Adrenal gland (tissue), 12 donors: Measurements from ENCODE around the gene BSPRY. TPM values are rescaled to one million over a fixed set of nuclear protein-coding genes. Genes with fewer than 3 reads are reported as not detected.
A peak's percentile ranks its signal among the peaks of the same experiment; 100 is the strongest.

Source experiments
- DNase-seq, 7 donors: peaks; one replicate each; pipeline ENCODE4 v3.0.0-alpha.2; 2019 to 2020
- H3K27ac ChIP-seq, 5 donors: fragments of 200-600 bp; sonication (generic) in 4 of 5; 1 replicate in 3 of 5; 2 replicates in 2 of 5; pipeline versions ENCODE4 v1.5.1 to v1.8.0; 2016 to 2020; ENCODE audit warnings: mild to moderate bottlenecking in 1 of 5
- H3K27me3 ChIP-seq: fragments of 200-600 bp; 2 replicates; pipeline ENCODE4 v1.8.0; 2021
- H3K36me3 ChIP-seq, 2 donors: fragments of 200-600 bp; replicated peaks in 1 of 2; 1 replicate in 1 of 2; 2 replicates in 1 of 2; pipeline versions ENCODE4 v1.5.1 to v1.8.0; 2018 to 2022
- H3K4me1 ChIP-seq, 2 donors: fragments of 200-600 bp; replicated peaks in 1 of 2; 1 replicate in 1 of 2; 2 replicates in 1 of 2; pipeline versions ENCODE4 v1.5.1 to v1.8.0; 2018 to 2021
- H3K4me3 ChIP-seq, 4 donors: fragments of 200-600 bp; sonication (generic) in 3 of 4; one replicate each; pipeline ENCODE4 v1.5.1; 2016 to 2018
- H3K9me3 ChIP-seq, 3 donors: fragments of 200-600 bp; sonication (generic) in 1 of 3; replicated peaks in 1 of 3; 1 replicate in 2 of 3; 2 replicates in 1 of 3; pipeline versions ENCODE4 v1.5.1 to v1.8.0; 2016 to 2021
- CTCF ChIP-seq, 6 experiments: fragments of 450-650 bp in 4 of 6; fragments of 200-600 bp in 2 of 6; sonication (generic) in 1 of 6; IDR thresholded peaks; 1 replicate in 5 of 6; 2 replicates in 1 of 6; pipeline versions ENCODE4 v1.5.1 to v1.8.0; 2016 to 2021; ENCODE audit warnings: antibody characterized with exemption in 6 of 6, mild to moderate bottlenecking in 2 of 6, moderate library complexity in 1 of 6
- POLR2A ChIP-seq, 2 donors: fragments of 450-650 bp; IDR thresholded peaks; one replicate each; pipeline ENCODE4 v1.6.1; 2017; ENCODE audit warnings: antibody characterized with exemption in 2 of 2, mild to moderate bottlenecking in 2 of 2, moderate library complexity in 1 of 2
- WGBS, 4 donors: extraction: QIAGEN DNeasy Blood & Tissue Kit in 2 of 4; methylation state at CpG; one replicate each; pipeline versions ENCODE4 v1.1.5 to v1.1.7; 2013 to 2017; 5-methylcytosine and 5-hydroxymethylcytosine counted together
- intact Hi-C, 2 donors: fragments of 100-400 bp; cut with DNase I; formaldehyde crosslinking; loops; one replicate each; pipeline versions ENCODE4 v1.14.1 to v1.15.0; 2022 to 2023
- polyA plus RNA-seq, 3 donors: library from polyadenylated mRNA; stranded (reverse); fragments of 200-250 nt in 2 of 3; fragments of 350-450 nt in 1 of 3; fragmentation: Illumina TruSeq in 1 of 3; extraction: RNeasy Lipid Tissue Mini Kit (QIAGEN cat#74804) in 1 of 3; gene quantifications; one replicate each; pipeline ENCODE4 v1.2.3, GENCODE V29; 2013 to 2014
- total RNA-seq, 9 donors: library from RNA; depleted of rRNA in 4 of 9; stranded (reverse); fragments of >200 nt in 4 of 9; fragments of 120-200 nt in 1 of 9; fragmentation: NEBNext Ultra II Directional in 1 of 9; extraction: Animal tissue kit (Norgen Biotek cat#: 25700) in 1 of 9; gene quantifications; one replicate each; pipeline versions ENCODE4 v1.1.0 to v1.2.4, GENCODE V29; 2013 to 2023
- donor health status: healthy with polysubstance abuse.
- donor health status: Bipolar disorder and iron deficiency.
- donor health status: DM: yes; HTN: yes; CAD: no.
- donor health status: DM: no; HTN: no; CAD: no.
- donor health status: DM: no; HTN: no; CAD: no.
- donor health status: DM: yes; HTN: yes; CAD: no.

Gene BSPRY
- total and polyA plus RNA-seq, 12 donors: 0.89 to 18.6 (median 3.7) TPM

- Histone ChIP-seq H3K27ac (no peak overlapping the region), H3K9me3 (no peaks in the 10 kb centered on the region), H3K4me3 (no peak overlapping the region), H3K36me3 (no peaks in the 10 kb centered on the region), H3K4me1 (peaks cover 0 to 12% of the 10 kb centered on the region in 2 donors), H3K27me3 (no peaks in the 10 kb centered on the region)
- intact Hi-C loops: no loop called here
- peak in 1 of 7 donors; percentile 11 for DNase-seq
- no peak for TF ChIP-seq POLR2A (IDR thresholded peaks at IDR 0.05)
- TF ChIP-seq CTCF (IDR thresholded peaks at IDR 0.05): no peak
- 76 to 86% (median 78%) methylated on average over 2 of the region's 2 CpGs for WGBS, 4 donors
Measured at GRCh38 chr9:113345190-113345589, 4.2 kb upstream of the BSPRY start.

- DNase-seq: no peak
- no peak overlapping the region for H3K27ac ChIP-seq
- no peak for TF ChIP-seq POLR2A (IDR thresholded peaks at IDR 0.05)
- no peak for TF ChIP-seq CTCF (IDR thresholded peaks at IDR 0.05)
- no peaks in the 10 kb centered on the region for H3K9me3 ChIP-seq
- no peaks in the 10 kb centered on the region for H3K27me3 ChIP-seq
- no peaks in the 10 kb centered on the region for H3K36me3 ChIP-seq
- intact Hi-C loops: no loop called here
- WGBS, 4 donors: 32 to 39% (median 34%) methylated on average over 1 of the region's 1 CpG
- peaks cover 0 to 14% of the 10 kb centered on the region in 2 donors for H3K4me1 ChIP-seq
- H3K4me3 ChIP-seq: no peak overlapping the region
Measured at GRCh38 chr9:113345671-113346070, 3.7 kb upstream of the BSPRY start.

- TF ChIP-seq CTCF (IDR thresholded peaks at IDR 0.05) (no peak), POLR2A (IDR thresholded peaks at IDR 0.05) (no peak)
- Histone ChIP-seq H3K36me3 (no peaks in the 10 kb centered on the region), H3K27me3 (no peaks in the 10 kb centered on the region), H3K9me3 (no peaks in the 10 kb centered on the region), H3K4me3 (no peak overlapping the region), H3K4me1 (peaks cover 0 to 14% of the 10 kb centered on the region in 2 donors), H3K27ac (no peak overlapping the region)
- intact Hi-C loops: no loop called here
- 87 to 90% (median 88%) methylated on average over 3 of the region's 3 CpGs for WGBS, 4 donors
- no peak for DNase-seq
Measured at GRCh38 chr9:113348437-113348836, 904 bp upstream of the BSPRY start.

- Histone ChIP-seq H3K9me3 (no peaks in the 10 kb centered on the region), H3K4me3 (peak overlapping the region in 2 of 4 donors; percentile 27 to 85)
- WGBS, 4 donors: 23 to 33% (median 28%) methylated on average over 11 to 13 of the region's 13 CpGs
Measured at GRCh38 chr9:113349066-113349444, 286 bp upstream of the BSPRY start.

More at GRCh38 chr9:113349066-113349444, 286 bp upstream of the BSPRY start:
- Histone ChIP-seq H3K27me3 (no peaks in the 10 kb centered on the region), H3K27ac (no peak overlapping the region), H3K36me3 (no peaks in the 10 kb centered on the region), H3K4me1 (peaks cover 0 to 10% of the 10 kb centered on the region in 2 donors)
- TF ChIP-seq POLR2A (IDR thresholded peaks at IDR 0.05) (no peak), CTCF (IDR thresholded peaks at IDR 0.05) (no peak)
- peak in 1 of 7 donors; percentile 49 for DNase-seq
- intact Hi-C loops: no loop called here
